ENCODE data around the gene FTO.

- no peak for TF ChIP-seq POLR2A (IDR thresholded peaks at IDR 0.05; ENCODE audit: low read length)
- no peak for TF ChIP-seq CTCF (IDR thresholded peaks at IDR 0.05)
- no peak for TF ChIP-seq REST (IDR thresholded peaks at IDR 0.05)
- no peak for TF ChIP-seq MYC (IDR thresholded peaks at IDR 0.05; ENCODE audit: borderline replicate concordance, low read length)
- TF ChIP-seq CEBPB (IDR thresholded peaks at IDR 0.05), result no peak
- TF ChIP-seq FOSL2 (IDR thresholded peaks at IDR 0.05), result no peak
- TF ChIP-seq FOSL2 (CRISPR knock-in tag; IDR thresholded peaks at IDR 0.05), result no peak
- no peak for TF ChIP-seq ELK1 (IDR thresholded peaks at IDR 0.05; ENCODE audit: low read depth, low read length)
Measured at GRCh38 chr16:53980675-53981074, 276.7 kb downstream of the FTO start.

Data from A549 (cell line).